Panc1 (cell line): Measurements from ENCODE around the gene LRFN3.

Experiments
- CTCF ChIP-seq: fragments of 450-650 bp; IDR thresholded peaks from 2 replicates; pipeline ENCODE4 v1.5.1; 2017; ENCODE audit warnings: mild to moderate bottlenecking
- POLR2AphosphoS5 ChIP-seq: IDR thresholded peaks from 2 replicates; pipeline ENCODE4 v1.6.1; 2012; ENCODE audit warnings: mild to moderate bottlenecking, low read depth, low read length, moderate library complexity
- REST ChIP-seq, 2 experiments: IDR thresholded peaks; 2 replicates each; pipeline ENCODE4 v1.6.1; 2011 to 2012; ENCODE audit warnings: low read depth in 2 of 2, control low read depth in 1 of 2, low read length in 1 of 2, mild to moderate bottlenecking in 1 of 2, moderate library complexity in 1 of 2; ENCODE audit not compliant: insufficient read depth in 1 of 2
- SIN3A ChIP-seq: IDR thresholded peaks from 2 replicates; pipeline ENCODE4 v1.6.1; 2012; ENCODE audit warnings: low read depth, mild to moderate bottlenecking, low read length, moderate library complexity, borderline replicate concordance; ENCODE audit not compliant: insufficient read depth
- TCF7L2 ChIP-seq: IDR thresholded peaks from 2 replicates; pipeline ENCODE4 v1.6.1; 2011; ENCODE audit warnings: mild to moderate bottlenecking, low read depth, low read length, inconsistent platforms

- TF ChIP-seq REST (IDR thresholded peaks at IDR 0.05; ENCODE audit: insufficient read depth in 1 of 2, low read depth in 2 of 2, low read length in 1 of 2) (no peak), CTCF (no peak), POLR2AphosphoS5 (no peak), TCF7L2 (no peak), SIN3A (no peak)
Observed at GRCh38 chr19:35986111-35986510, 49.9 kb downstream of the LRFN3 start.
